GM19372 (cell line): Measurements from ENCODE around the gene AP5B1.

Experiments used
- ATAC-seq: cut with Tn5 transposase; IDR thresholded peaks from one replicate; pipeline ENCODE4 v1.9.1; 2021; ENCODE audit warnings: mild to moderate bottlenecking, low read depth, moderate library complexity; ENCODE audit not compliant: unreplicated experiment

Gene AP5B1

GRCh38 chr11:65787649-65788622, 7.2 kb upstream of the AP5B1 start:
- no peak for ATAC-seq

- ATAC-seq = no peak
Observed at GRCh38 chr11:65786786-65787636, 6.2 kb upstream of the AP5B1 start, which contains the start of gene OVOL1. Gene OVOL1, plus strand, starts transcription at chr11:65787063. Its CDS starts 311 bp downstream, at chr11:65787374.

GRCh38 chr11:65786008-65786785, 5.4 kb upstream of the AP5B1 start:
- ATAC-seq = no peak

DNA sequence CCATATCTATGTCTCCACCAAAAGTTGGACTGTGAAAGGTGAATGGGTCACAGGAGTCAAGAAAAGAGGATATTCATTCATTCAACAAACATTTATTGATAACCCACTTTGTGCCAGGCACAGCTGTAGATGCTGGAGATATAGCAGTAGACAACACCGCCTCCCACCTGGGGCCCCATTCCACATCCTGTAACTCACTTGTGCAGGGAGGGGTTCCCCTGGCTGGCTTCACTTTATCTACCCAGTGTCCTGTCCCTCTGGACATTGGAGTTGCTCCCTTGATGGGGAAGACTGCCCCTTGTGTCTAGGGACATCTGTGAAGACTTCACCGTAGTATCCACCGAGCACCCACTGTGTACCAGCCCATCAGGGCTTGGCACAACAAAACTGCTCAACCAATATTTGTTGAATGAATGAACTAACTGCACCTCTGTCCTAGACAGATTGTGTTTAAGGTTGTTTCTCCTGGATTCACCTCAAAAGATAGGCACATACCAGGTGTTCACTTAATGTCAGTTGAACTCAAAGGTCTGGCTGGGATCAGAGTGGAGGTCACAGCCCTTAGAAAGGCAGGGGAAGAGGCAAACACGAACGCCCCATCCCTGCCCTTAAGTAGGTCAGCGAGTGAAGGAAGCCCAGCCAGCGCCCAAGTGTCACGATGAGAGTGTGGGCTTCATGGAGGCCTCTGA, 4.7 kb upstream of the AP5B1 start:
- ATAC-seq = no peak

- no peak for ATAC-seq
Observed at GRCh38 chr11:65782816-65783228, 2.0 kb upstream of the AP5B1 start.

GRCh38 chr11:65781962-65782815, 1.4 kb upstream of the AP5B1 start:
- no peak for ATAC-seq

DNA sequence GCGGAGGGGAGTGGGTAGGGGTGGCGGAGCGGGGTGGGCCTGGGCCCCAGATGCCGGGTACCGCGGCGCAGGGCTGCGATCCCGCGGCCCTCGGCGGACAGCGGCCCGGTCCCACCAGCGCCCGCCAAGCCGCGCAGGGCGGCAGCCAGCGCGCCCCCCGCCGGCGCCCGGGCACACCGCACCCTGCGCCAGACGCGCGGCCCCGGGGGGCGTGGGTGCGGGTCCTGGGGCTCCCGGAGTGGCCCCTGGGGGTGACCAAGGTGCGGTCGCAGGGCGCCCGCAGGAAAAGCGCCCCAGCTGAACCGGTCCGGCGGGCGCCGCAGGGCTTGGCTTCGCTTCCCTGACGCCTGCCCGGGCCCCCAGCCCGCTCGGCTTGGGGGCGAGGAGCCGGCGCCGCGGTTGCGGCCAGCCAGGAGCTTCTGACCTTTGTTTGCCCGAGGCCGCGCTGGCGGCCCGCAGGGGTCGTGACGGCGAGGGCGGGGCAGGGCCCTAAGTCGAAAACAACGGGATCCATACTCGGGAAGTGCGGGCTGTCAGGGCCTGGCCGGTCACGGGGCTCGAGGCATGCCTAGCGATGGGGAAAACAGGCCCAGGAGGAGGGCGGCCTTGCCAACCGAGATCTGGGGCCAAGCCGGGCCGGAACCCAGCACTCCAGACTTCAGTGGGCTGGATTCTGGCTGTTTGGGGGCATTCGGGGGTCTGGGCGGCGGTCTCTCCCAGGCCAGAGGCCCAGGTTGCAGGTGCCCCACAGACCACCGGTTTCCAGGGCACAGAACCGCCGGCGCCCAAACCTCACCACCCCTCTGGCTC, 581 bp upstream of the AP5B1 start:
- peak; percentile 33 for ATAC-seq

DNA sequence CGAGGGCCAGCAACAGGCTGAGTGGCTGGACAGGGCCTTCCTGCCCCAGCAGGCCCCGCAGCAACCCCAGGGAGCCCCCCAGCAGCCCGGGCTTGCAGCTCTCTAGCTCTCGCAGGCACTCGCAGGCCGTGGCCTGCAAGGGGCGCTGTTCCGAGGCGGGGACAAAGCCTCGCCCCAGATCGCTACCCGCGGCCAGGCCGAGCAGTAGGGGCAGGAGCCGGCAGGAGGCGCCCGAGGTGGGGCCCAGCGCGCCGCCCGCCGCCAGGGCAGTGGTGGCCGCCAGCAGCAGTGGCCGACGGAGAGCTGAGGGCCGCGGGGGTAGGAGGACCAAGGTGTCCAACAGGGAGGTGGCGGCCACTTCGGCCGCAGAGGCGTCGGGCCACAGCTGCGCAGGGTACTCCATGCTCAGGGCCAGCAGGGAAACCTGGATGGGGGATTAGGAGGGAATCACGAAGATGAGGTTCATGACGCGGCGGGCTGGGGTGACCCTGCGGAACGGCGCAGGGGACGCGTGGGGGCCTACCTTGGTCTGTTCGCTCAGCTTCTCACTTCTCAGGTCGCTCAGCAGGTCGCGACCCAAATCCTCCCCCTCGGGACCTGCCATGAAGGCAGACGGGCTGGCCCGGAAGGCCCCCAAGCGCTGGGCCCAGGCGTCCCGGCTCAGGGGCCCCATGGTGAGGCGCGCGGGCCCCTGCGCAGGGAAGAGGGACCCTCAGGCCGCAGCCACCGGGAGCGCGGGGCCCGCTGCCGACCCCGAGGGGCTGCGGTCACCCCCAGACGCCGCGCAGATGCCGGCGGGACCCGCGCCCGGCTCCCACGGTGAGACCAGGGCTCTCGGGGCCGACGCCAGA, 632 bp downstream of the AP5B1 start:
- ATAC-seq = peak; percentile 48

- ATAC-seq = no peak
Observed at GRCh38 chr11:65779669-65779918, 1.2 kb downstream of the AP5B1 start.

DNA sequence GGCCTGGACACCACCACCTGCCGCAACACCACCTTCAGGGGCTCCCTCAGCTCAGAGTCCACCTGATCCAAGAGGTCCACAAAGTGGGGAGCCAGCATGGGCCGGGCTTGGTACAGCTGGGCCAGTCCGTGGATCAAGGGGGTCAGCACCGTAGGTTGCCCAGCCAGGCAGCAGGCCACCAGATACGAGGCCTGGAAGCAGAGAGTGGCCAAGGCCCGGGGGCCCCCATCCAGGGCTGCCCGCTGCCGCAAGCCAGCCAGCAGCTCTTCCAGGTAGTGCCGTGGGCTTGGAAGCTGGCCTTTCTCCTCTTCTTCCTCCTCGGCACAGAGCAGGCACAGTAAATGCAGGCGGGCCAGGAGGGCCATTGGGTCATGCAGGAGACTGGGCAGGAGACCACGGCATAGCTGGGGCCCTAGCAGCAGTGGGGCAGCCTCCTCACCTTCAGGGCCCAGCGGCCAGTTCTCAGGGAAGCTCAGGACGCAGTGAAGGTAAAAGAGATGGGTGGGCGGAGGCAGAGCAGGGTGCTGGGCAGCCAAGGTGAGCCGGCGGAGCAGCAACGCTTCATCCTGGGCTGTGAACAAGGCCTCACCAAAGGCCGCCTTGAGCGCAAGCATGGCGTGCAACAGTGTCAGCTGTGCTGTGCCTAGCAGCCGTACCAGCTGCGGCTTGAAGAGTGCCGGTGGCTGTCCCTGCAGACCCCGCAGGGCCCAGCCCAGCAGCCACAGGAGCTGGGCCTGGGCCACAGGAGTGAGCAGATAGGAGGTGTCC, 1.7 kb downstream of the AP5B1 start:
- ATAC-seq = no peak

DNA sequence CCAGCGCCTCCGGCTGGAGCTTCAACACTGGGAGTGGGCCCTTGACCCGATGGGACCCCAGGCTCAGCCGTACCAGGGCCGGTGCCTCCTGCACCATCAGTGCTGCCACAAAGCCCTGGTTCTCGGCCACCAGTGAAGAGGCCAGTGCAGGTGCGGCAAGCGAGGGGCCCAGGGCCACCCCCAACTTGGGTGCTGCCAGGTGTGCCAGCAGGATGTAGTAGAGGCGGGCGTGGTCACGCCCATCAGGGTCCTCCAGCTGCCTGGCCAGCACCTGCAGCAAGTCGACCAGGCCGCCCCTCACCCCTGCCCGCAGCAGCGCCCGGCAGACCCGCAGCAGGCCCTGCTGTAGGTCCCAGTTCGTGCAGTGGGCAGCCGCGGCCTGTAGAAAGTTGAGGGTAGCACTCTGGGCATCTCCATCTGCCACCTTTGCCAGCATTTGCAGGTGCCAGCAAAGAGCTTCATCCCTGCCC, 2.3 kb downstream of the AP5B1 start:
- ATAC-seq = no peak

- no peak for ATAC-seq
Observed at GRCh38 chr11:65777821-65778361, 2.9 kb downstream of the AP5B1 start.

GRCh38 chr11:65777241-65777640, 3.5 kb downstream of the AP5B1 start:
- no peak for ATAC-seq

GRCh38 chr11:65776710-65777141, 4.0 kb downstream of the AP5B1 start:
- ATAC-seq = no peak

DNA sequence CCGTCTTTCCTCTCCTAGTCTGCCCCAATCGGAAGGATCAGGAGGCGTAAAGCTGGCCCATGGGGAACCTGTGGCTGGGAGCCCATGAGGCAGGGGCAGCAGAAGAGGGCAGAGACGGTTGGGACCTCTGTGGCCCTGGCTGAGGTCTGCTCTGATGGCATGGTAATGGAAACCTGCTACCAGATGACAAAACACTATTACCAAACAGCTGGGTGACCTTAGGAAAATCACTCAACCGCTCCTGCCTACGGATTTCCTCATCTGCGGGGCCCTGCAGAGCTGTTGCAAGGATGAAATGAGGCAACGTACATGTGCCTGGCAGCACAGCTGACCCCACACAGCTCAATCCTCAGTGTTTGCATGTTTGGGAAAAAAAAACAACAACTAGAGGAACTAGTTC, 4.6 kb downstream of the AP5B1 start:
- no peak for ATAC-seq

- no peak for ATAC-seq
Observed at GRCh38 chr11:65774525-65775306, 6.1 kb downstream of the AP5B1 start.
